Hepatocyte (in vitro differentiated cells): Measurements from ENCODE around the gene PRSS27. TPM values are rescaled to one million over a fixed set of nuclear protein-coding genes. Genes with fewer than 3 reads are reported as not detected.

ENCODE experiments used
- DNase-seq: peaks from one replicate; pipeline ENCODE4 v3.0.0-alpha.2; 2016; ENCODE audit warnings: low spot score
- H2AFZ ChIP-seq: fragments of 200-600 bp; sonication (generic); 2 replicates; pipeline ENCODE4 v1.6.0; 2016; ENCODE audit warnings: antibody characterized with exemption, mild to moderate bottlenecking
- H3K27ac ChIP-seq: fragments of 200-600 bp; sonication (generic); 2 replicates; pipeline ENCODE4 v1.5.1; 2016; ENCODE audit warnings: mild to moderate bottlenecking
- H3K27me3 ChIP-seq: fragments of 200-600 bp; sonication (generic); 2 replicates; pipeline ENCODE4 v1.6.1; 2016
- H3K36me3 ChIP-seq: fragments of 200-600 bp; sonication (generic); replicated peaks from 2 replicates; pipeline ENCODE4 v1.5.1; 2016; ENCODE audit warnings: low read depth; ENCODE audit not compliant: insufficient read depth
- H3K4me1 ChIP-seq: fragments of 200-600 bp; sonication (generic); 2 replicates; pipeline ENCODE4 v1.5.1; 2016; ENCODE audit warnings: mild to moderate bottlenecking, moderate library complexity; ENCODE audit not compliant: insufficient read depth
- H3K4me2 ChIP-seq: fragments of 200-600 bp; sonication (generic); 2 replicates; pipeline ENCODE4 v1.6.0; 2016
- H3K4me3 ChIP-seq: fragments of 200-600 bp; sonication (generic); 2 replicates; pipeline ENCODE4 v1.5.1; 2016; ENCODE audit warnings: mild to moderate bottlenecking
- H3K79me2 ChIP-seq: fragments of 200-600 bp; sonication (generic); 2 replicates; pipeline ENCODE4 v1.6.0; 2017; ENCODE audit warnings: mild to moderate bottlenecking
- H3K9me2 ChIP-seq: fragments of 200-600 bp; sonication (generic); replicated peaks from 2 replicates; pipeline ENCODE4 v1.6.0; 2017; ENCODE audit warnings: mild to moderate bottlenecking; ENCODE audit not compliant: insufficient read depth
- H3K9me3 ChIP-seq: fragments of 200-600 bp; sonication (generic); 2 replicates; pipeline ENCODE4 v1.5.1; 2016; ENCODE audit warnings: low read depth, mild to moderate bottlenecking
- H4K20me1 ChIP-seq: fragments of 200-600 bp; sonication (generic); 2 replicates; pipeline ENCODE4 v1.6.0; 2016; ENCODE audit warnings: mild to moderate bottlenecking; ENCODE audit not compliant: insufficient read depth, poor library complexity, severe bottlenecking
- EZH2 ChIP-seq: fragments of 200-600 bp; sonication (generic); IDR thresholded peaks from 2 replicates; pipeline ENCODE4 v1.6.1; 2016; ENCODE audit warnings: antibody characterized with exemption, mild to moderate bottlenecking, borderline replicate concordance
- EZH2phosphoT487 ChIP-seq: fragments of 200-600 bp; sonication (generic); IDR thresholded peaks from one replicate; pipeline ENCODE4 v1.6.1; 2018; ENCODE audit warnings: antibody characterized with exemption, mild to moderate bottlenecking, low read depth, moderate library complexity; ENCODE audit not compliant: unreplicated experiment, severe bottlenecking
- WGBS: methylation state at CpG from one replicate; pipeline ENCODE4 v1.1.6; 2016; ENCODE audit warnings: low lambda C conversion rate; ENCODE audit errors: missing lambda C conversion rate; 5-methylcytosine and 5-hydroxymethylcytosine counted together
- polyA plus RNA-seq: library from polyadenylated mRNA; unstranded; fragments of >200 nt; fragmentation: Nextera tagmentation; extraction: Ambion mirVana; gene quantifications from 2 replicates; pipeline ENCODE4 v1.2.1, GENCODE V29; 2016
- total RNA-seq: library from RNA; depleted of rRNA; stranded (reverse); fragments of >200 nt; gene quantifications from 2 replicates; pipeline ENCODE4 v1.2.3, GENCODE V29; 2014
- TF ChIP-seq, protein P1 (sequence below): fragments of 200-600 bp; sonication (generic); IDR thresholded peaks from 2 replicates; pipeline ENCODE4 v1.5.1; 2016; ENCODE audit warnings: antibody characterized with exemption, mild to moderate bottlenecking; ENCODE audit not compliant: poor library complexity

The PRSS27 gene
- total and polyA plus RNA-seq, 2 experiments from 2014 or later, result 1.4 TPM

DNA sequence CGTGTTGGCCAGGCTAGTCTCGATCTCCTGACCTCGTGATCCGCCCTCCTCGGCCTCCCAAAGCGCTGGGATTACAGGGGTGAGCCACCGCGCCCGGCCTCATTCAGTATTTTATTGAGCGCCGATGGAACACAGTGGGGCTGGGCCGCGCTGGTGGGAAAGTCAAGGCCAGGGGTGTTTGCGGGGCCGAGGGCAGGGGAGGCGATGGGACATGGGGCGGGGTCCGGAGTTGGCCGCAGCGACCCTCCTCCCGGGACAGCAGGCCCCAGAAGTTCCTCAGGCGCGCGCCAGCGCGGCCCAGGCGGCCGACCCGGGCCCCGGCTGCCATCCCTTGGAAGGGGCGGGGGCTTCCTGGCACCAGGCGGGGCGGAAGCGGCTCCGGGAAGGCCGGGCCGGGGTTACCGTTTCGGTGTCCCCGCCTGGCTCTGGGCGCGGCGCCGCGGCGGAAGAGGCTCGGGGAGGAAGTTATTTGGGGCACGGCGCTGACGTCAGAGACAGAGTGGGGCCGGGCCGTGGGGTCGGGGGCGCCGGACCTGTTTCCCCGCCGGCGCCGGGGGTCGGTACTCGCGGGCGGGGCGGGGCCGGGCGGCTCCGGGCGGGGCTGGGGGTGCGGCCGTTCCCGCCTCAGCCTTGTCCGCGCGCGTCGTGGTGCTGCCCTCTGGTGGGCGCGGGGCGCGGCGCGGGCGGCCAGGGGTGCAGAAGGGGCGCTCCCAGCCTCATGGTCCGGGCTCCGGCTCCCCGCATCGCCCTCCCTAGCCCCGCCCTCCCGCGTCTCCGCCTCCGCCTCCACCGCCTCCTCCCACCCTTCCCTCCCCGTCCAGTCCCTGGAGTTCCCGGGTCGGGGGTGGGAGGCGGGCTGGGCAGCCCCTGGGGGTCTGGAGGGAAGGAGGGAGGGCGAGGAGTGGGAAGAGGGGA, 952 bp upstream of the PRSS27 start:
- WGBS, result 6% methylated on average over 28 of the region's 99 CpGs

DNA sequence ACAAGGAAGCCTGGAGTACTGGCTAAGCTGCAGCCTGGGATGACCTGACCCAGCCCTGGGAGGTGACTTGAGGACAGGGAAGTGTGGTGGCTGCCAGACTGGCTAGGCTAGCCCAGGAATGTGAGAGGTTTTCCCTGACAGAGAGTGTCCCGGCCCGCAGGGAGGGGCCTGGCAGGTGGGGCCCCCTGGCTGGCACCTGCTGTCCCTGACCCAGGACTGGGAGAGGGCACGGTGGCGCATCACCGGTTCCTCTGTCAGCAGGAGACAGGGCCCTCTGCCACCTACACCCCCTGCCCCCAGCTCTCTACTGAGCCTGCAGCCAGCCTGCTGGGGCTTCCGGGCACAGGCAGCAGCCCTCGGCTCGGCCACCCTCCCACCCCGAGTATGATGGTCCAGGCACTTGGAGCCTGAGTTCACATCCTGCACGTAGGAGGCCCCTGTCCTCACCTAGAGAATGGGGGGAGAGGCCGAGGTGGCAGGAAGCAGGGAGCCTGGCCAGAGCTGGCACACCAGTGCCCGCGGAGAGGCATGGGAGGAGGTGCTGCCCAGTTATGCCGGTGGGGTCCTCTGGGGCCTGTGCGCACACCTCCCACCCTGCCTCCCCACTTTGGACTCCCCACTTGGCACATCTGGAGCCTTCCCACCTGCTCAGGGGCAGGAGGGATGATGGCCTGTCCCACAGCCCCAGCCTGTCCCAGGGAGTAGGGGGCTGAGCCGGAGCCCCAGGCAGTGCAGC, 528 bp downstream of the PRSS27 start:
- Histone ChIP-seq H3K9me3 (no peaks in the 10 kb centered on the region), H2AFZ (no peak overlapping the region), H3K9me2 (no peaks in the 10 kb centered on the region), H3K4me2 (peak overlapping the region; percentile 96), H4K20me1 (no peaks in the 10 kb centered on the region), H3K4me1 (peaks cover 4% of the 10 kb centered on the region), H3K79me2 (no peaks in the 10 kb centered on the region), H3K36me3 (no peaks in the 10 kb centered on the region), H3K27me3 (no peaks in the 10 kb centered on the region), H3K4me3 (no peak overlapping the region), H3K27ac (no peak overlapping the region)
- TF ChIP-seq EZH2, result no peak
- TF ChIP-seq, protein P1, sequence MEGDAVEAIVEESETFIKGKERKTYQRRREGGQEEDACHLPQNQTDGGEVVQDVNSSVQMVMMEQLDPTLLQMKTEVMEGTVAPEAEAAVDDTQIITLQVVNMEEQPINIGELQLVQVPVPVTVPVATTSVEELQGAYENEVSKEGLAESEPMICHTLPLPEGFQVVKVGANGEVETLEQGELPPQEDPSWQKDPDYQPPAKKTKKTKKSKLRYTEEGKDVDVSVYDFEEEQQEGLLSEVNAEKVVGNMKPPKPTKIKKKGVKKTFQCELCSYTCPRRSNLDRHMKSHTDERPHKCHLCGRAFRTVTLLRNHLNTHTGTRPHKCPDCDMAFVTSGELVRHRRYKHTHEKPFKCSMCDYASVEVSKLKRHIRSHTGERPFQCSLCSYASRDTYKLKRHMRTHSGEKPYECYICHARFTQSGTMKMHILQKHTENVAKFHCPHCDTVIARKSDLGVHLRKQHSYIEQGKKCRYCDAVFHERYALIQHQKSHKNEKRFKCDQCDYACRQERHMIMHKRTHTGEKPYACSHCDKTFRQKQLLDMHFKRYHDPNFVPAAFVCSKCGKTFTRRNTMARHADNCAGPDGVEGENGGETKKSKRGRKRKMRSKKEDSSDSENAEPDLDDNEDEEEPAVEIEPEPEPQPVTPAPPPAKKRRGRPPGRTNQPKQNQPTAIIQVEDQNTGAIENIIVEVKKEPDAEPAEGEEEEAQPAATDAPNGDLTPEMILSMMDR, result no peak
- TF ChIP-seq EZH2phosphoT487, result no peak
- 86% methylated on average over 16 of the region's 16 CpGs for WGBS
- DNase-seq, result no peak

More for the DNA sequence above, 952 bp upstream of the PRSS27 start:
- peak overlapping the region; percentile 96 for H3K4me2 ChIP-seq
- no peaks in the 10 kb centered on the region for H3K27me3 ChIP-seq
- H3K4me3 ChIP-seq, result peak overlapping the region; percentile 77
- no peaks in the 10 kb centered on the region for H4K20me1 ChIP-seq
- TF ChIP-seq, protein P1, result peak; percentile 64
- TF ChIP-seq EZH2phosphoT487, result no peak
- TF ChIP-seq EZH2, result no peak
- peak overlapping the region; percentile 88 for H3K27ac ChIP-seq
- H3K4me1 ChIP-seq, result no peaks in the 10 kb centered on the region
- peak overlapping the region; percentile 98 for H2AFZ ChIP-seq
- no peaks in the 10 kb centered on the region for H3K79me2 ChIP-seq
- H3K36me3 ChIP-seq, result no peaks in the 10 kb centered on the region
- no peaks in the 10 kb centered on the region for H3K9me2 ChIP-seq
- DNase-seq, result peak; percentile 96
- no peaks in the 10 kb centered on the region for H3K9me3 ChIP-seq

DNA sequence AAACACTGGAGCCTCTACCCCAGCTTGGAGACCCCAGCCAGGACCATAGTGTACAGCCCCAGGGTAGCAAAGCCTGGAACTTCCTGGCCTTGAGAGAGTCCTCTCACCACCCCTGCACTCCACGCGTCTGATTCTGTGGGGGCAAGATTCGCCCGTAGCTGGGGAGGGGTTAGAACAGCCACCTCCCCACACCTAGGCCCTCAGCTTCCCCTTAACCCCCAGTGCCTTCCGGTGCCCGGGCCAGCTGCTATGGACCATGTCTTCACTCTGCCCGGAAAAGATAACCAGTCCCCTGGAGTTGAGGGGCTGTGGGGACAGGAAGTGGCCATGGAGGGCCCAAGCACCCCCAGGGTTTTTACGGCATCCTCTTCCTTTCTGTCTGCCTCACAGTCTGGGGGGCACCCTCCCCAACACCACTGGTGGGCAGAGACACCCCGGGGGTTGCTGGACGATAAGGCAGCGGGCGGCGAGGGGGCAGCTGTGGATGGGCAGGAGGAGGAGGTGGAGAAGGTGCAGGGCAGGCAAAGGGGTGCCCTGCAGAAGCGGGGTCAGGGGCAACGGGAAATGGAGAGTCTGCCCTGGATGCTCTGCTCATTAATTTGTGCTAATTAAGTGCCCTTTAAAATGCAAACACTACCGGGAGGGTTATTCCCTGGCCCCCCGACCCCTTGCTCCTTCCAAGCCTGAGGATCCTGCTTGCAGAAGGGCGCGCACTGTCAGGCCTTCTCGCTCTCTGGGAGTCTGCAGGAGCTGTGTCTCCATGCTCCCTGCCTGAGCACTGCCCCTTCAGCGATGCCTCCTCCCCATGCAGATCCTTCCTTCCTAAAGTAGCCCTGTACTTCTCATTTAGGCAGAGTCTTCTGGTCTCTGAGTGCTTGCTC, 2.4 kb downstream of the PRSS27 start:
- H3K9me2 ChIP-seq, result no peaks in the 10 kb centered on the region
- no peak overlapping the region for H3K27ac ChIP-seq
- no peaks in the 10 kb centered on the region for H4K20me1 ChIP-seq
- H3K9me3 ChIP-seq, result no peaks in the 10 kb centered on the region
- no peak for DNase-seq
- 91% methylated on average over 21 of the region's 21 CpGs for WGBS
- H3K27me3 ChIP-seq, result no peaks in the 10 kb centered on the region
- H3K4me2 ChIP-seq, result no peak overlapping the region
- no peak overlapping the region for H3K4me3 ChIP-seq
- H3K4me1 ChIP-seq, result peaks cover 4% of the 10 kb centered on the region
- no peak overlapping the region for H2AFZ ChIP-seq
- H3K36me3 ChIP-seq, result no peaks in the 10 kb centered on the region
- no peak for TF ChIP-seq EZH2
- TF ChIP-seq EZH2phosphoT487, result no peak
- TF ChIP-seq, protein P1, result no peak
- no peaks in the 10 kb centered on the region for H3K79me2 ChIP-seq
